ENCODE data around the gene ATXN1.

DNA sequence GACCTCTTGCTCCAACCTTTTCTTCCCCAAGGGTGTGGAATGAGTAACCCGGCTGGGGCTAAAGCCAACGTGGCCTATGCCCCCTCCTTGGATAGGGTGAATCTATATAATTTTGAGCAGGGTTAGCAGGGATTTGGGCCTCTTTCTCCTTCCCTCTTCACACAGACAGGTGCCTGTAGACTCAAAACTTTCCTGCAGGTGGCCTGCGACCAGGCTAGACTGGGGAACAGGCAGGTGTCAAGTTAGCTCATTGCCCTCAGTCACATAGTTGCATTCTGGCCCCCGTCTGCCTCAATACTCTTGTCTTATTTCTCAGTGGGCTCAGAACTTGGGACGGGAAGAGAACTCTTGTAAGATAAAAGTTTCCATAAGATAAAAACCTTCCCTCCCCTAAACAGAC lies 243.0 kb downstream of the ATXN1 start:
- TF ChIP-seq ZNF441 (CRISPR knock-in tag; IDR thresholded peaks at IDR 0.05; ENCODE audit: borderline replicate concordance), result no peak
- no peak for TF ChIP-seq ZFP36 (IDR thresholded peaks at IDR 0.05; ENCODE audit: borderline replicate concordance, low read depth, low read length, partially characterized antibody)
- no peak for TF ChIP-seq BRCA1 (CRISPR knock-in tag; IDR thresholded peaks at IDR 0.05)
- no peak for TF ChIP-seq RBM39 (IDR thresholded peaks at IDR 0.05; ENCODE audit: low read depth, low read length, poor library complexity, severe bottlenecking)
- TF ChIP-seq, protein P1, sequence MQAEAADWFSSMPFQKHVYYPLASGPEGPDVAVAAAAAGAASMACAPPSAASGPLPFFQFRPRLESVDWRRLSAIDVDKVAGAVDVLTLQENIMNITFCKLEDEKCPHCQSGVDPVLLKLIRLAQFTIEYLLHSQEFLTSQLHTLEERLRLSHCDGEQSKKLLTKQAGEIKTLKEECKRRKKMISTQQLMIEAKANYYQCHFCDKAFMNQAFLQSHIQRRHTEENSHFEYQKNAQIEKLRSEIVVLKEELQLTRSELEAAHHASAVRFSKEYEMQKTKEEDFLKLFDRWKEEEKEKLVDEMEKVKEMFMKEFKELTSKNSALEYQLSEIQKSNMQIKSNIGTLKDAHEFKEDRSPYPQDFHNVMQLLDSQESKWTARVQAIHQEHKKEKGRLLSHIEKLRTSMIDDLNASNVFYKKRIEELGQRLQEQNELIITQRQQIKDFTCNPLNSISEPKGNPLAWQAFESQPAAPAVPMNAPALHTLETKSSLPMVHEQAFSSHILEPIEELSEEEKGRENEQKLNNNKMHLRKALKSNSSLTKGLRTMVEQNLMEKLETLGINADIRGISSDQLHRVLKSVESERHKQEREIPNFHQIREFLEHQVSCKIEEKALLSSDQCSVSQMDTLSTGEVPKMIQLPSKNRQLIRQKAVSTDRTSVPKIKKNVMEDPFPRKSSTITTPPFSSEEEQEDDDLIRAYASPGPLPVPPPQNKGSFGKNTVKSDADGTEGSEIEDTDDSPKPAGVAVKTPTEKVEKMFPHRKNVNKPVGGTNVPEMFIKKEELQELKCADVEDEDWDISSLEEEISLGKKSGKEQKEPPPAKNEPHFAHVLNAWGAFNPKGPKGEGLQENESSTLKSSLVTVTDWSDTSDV (CRISPR knock-in tag; IDR thresholded peaks at IDR 0.05), result no peak
- no peak for TF ChIP-seq TAF1 (CRISPR knock-in tag; IDR thresholded peaks at IDR 0.05)
- TF ChIP-seq ZBTB40 (IDR thresholded peaks at IDR 0.05), result no peak
- TF ChIP-seq ZBTB40 (CRISPR knock-in tag; IDR thresholded peaks at IDR 0.05), result no peak
